GM12878 (cell line): ENCODE results near the gene TNIP1. TPM values are rescaled to one million over a fixed set of nuclear protein-coding genes. Genes with fewer than 3 reads are reported as not detected.

Source experiments
- ATAC-seq: fragments of 200-7000 bp; cut with Tn5 transposase; 3 replicates; pipeline ENCODE4 v1.9.1; 2020; ENCODE audit warnings: mild to moderate bottlenecking, moderate library complexity
- BruUV-seq: library from RNA; stranded (reverse); fragments of 400-500 nt; replicated peaks from 2 replicates; lab custom pipeline; 2021; lab: Mats Ljungman, UMichigan
- CTCF ChIA-PET: fragments of 300-600 bp; sonication (Branson Sonifier 250); formaldehyde crosslinking; extraction: SDS; loops from one replicate; lab custom pipeline; 2021; ENCODE audit warnings: inconsistent platforms; lab: Yijun Ruan, JAX
- POLR2A ChIA-PET: fragments of 350-600 bp; formaldehyde crosslinking; extraction: SDS; loops from one replicate; lab custom pipeline; 2021; ENCODE audit warnings: inconsistent platforms; lab: Charles Lee
- RAD21 ChIA-PET: fragments of 300-600 bp; sonication (Branson Sonifier 250); formaldehyde crosslinking; loops from one replicate; lab custom pipeline; 2023; ENCODE audit warnings: antibody characterized with exemption; ENCODE audit not compliant: unreplicated experiment; lab: Charles Lee
- SMC1A ChIA-PET: fragments of 300-600 bp; sonication (Branson Sonifier 250); formaldehyde crosslinking; loops from one replicate; lab custom pipeline; 2023; ENCODE audit not compliant: unreplicated experiment, uncharacterized antibody; lab: Charles Lee
- DNase-seq: peaks from one replicate; pipeline ENCODE4 v3.0.0-alpha.2; 2011; ENCODE audit warnings: low read depth, low spot score
- FAIRE-seq: peaks from 3 replicates; lab custom pipeline; 2011; peaks lifted over from hg19 to GRCh38; lab: Jason Lieb, UNC
- H2AFZ ChIP-seq: 2 replicates; pipeline ENCODE4 v1.6.0; 2011; ENCODE audit warnings: low read depth, low read length, control low read depth; ENCODE audit not compliant: control insufficient read depth
- H3K27ac ChIP-seq: 2 replicates; pipeline ENCODE4 v1.5.1; 2011; ENCODE audit warnings: control low read depth; ENCODE audit not compliant: control insufficient read depth, insufficient read depth
- H3K27me3 ChIP-seq, 2 experiments: replicated peaks in 1 of 2; 2 replicates each; pipeline versions ENCODE4 v1.6.0 to v1.6.1; 2011; ENCODE audit warnings: low read length in 1 of 2; ENCODE audit not compliant: control insufficient read depth in 2 of 2, insufficient read depth in 2 of 2
- H3K36me3 ChIP-seq, 2 experiments: 2 replicates each; pipeline ENCODE4 v1.5.1; 2011; ENCODE audit warnings: low read length in 1 of 2; ENCODE audit not compliant: control insufficient read depth in 2 of 2, insufficient read depth in 2 of 2
- H3K4me1 ChIP-seq: 2 replicates; pipeline ENCODE4 v1.6.1; 2011; ENCODE audit warnings: mild to moderate bottlenecking, low read length, moderate library complexity, mixed read lengths; ENCODE audit not compliant: control insufficient read depth, insufficient read depth
- H3K4me2 ChIP-seq: 2 replicates; pipeline ENCODE4 v1.6.0; 2011; ENCODE audit warnings: control low read depth; ENCODE audit not compliant: control insufficient read depth, insufficient read depth
- H3K4me3 ChIP-seq: fragments of 200-600 bp; sonication (generic); 2 replicates; pipeline ENCODE4 v1.5.1; 2016
- H3K79me2 ChIP-seq: 2 replicates; pipeline ENCODE4 v1.6.0; 2011; ENCODE audit warnings: low read length; ENCODE audit not compliant: control insufficient read depth, insufficient read depth
- H3K9ac ChIP-seq: 2 replicates; pipeline ENCODE4 v1.8.0; 2011; ENCODE audit warnings: low read length, control low read depth, mixed read lengths; ENCODE audit not compliant: control insufficient read depth, insufficient read depth
- H3K9me3 ChIP-seq: replicated peaks from 3 replicates; pipeline ENCODE4 v1.5.1; 2011; ENCODE audit warnings: mild to moderate bottlenecking, low read length; ENCODE audit not compliant: control insufficient read depth, insufficient read depth
- H4K20me1 ChIP-seq: 2 replicates; pipeline ENCODE4 v1.6.0; 2011; ENCODE audit not compliant: control insufficient read depth, insufficient read depth
- CHD1 ChIP-seq: IDR thresholded peaks from 2 replicates; pipeline ENCODE4 v1.6.1; 2012; ENCODE audit warnings: low read depth, low read length, improper control_type of control experiment
- HDAC6 ChIP-seq: fragments of 200-600 bp; sonication (generic); IDR thresholded peaks from one replicate; pipeline ENCODE4 v1.8.0; 2017; ENCODE audit warnings: antibody characterized with exemption; ENCODE audit not compliant: unreplicated experiment
- POLR2AphosphoS2 ChIP-seq: IDR thresholded peaks from 2 replicates; pipeline ENCODE4 v1.6.1; 2011; ENCODE audit warnings: low read depth, mild to moderate bottlenecking, low read length, improper control_type of control experiment, moderate library complexity
- POLR2AphosphoS5 ChIP-seq: IDR thresholded peaks from 2 replicates; pipeline ENCODE4 v1.6.1; 2011; ENCODE audit warnings: mild to moderate bottlenecking, low read length, inconsistent platforms
- WGBS: methylation state at CpG from one replicate; pipeline ENCODE4 v1.1.6; 2016; ENCODE audit warnings: low lambda C conversion rate; ENCODE audit not compliant: insufficient replicate concordance, insufficient coverage; ENCODE audit errors: missing lambda C conversion rate; 5-methylcytosine and 5-hydroxymethylcytosine counted together
- in situ Hi-C: fragments of 300-500 bp; cut with MboI; formaldehyde crosslinking; loops from 9 replicates; pipeline ENCODE4 v1.14.3; 2018; ENCODE audit warnings: mixed read lengths
- intact Hi-C: fragments of 100-400 bp; cut with micrococcal nuclease; formaldehyde crosslinking; loops from one replicate; pipeline ENCODE4 v1.14.2; 2022; ENCODE audit not compliant: unreplicated experiment
- polyA plus RNA-seq, 11 experiments: library from polyadenylated mRNA; depleted of rRNA in 4 of 11; unstranded in 6 of 11; stranded (reverse) in 5 of 11; fragments of >200 nt; fragmentation: Nextera tagmentation in 4 of 11; fragmentation: Illumina TruSeq in 1 of 11; extraction: Ambion mirVana in 4 of 11; extraction: Trizol in 1 of 11; gene quantifications; 1 replicate in 1 of 11; 2 replicates in 10 of 11; pipeline versions ENCODE4 v1.2.1 to v1.2.3, GENCODE V29; 2011 to 2016; ENCODE audit warnings: inconsistent platforms in 2 of 11, missing spikeins in 2 of 11, low read depth in 1 of 11
- total RNA-seq, 4 experiments: library from RNA; depleted of rRNA in 3 of 4; stranded (reverse); fragments of >200 nt in 3 of 4; fragmentation: Illumina TruSeq in 1 of 4; extraction: Trizol in 1 of 4; gene quantifications; 2 replicates each; pipeline versions ENCODE4 v1.2.1 to v1.2.3, GENCODE V29; 2013 to 2021
- TF ChIP-seq, protein P1 (sequence below), 3 experiments: IDR thresholded peaks in 2 of 3; conservative IDR thresholded peaks in 1 of 3; 2 replicates each; pipeline ENCODE4 v1.5.1; 2011; ENCODE audit warnings: low read depth in 3 of 3, low read length in 3 of 3, mild to moderate bottlenecking in 3 of 3, control low read depth in 2 of 3, moderate library complexity in 2 of 3, inconsistent platforms in 1 of 3, mixed read lengths in 1 of 3; ENCODE audit not compliant: control insufficient read depth in 2 of 3, insufficient read depth in 1 of 3; ENCODE audit errors: extremely low read depth in 1 of 3

The TNIP1 gene
- total and polyA plus RNA-seq, 10 of the 15 experiments (the other 5 are each of a cell fraction or from before 2014, with no cell fraction given): 4.4 to 279 (median 150) TPM

DNA sequence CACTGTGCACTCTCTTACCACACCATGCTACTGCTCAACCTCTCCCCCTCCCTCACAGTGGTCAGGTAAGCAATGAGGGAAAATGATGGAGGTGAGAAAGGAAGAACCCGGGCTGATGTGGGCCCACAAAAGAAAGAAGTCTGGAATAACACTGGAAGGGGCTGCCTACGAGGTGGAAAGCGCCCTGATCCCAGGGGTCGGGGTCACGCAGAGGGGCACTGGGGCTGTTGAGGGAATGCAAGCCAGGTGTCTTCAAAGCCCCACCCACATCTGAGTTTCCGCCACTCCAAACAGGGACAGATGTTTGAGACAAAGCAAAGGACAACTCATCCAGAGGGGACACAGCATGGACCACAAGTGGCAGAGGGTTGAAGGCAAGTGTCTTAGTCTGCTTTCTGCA lies 4.2 kb downstream of the TNIP1 start:
- DNase-seq (no peak), FAIRE-seq (no peak), ATAC-seq (no peak)
- Histone ChIP-seq H3K36me3 (peaks cover 8 to 54% of the 10 kb centered on the region in 2 experiments), H3K79me2 (peaks cover 99% of the 10 kb centered on the region), H3K4me1 (peaks cover 41% of the 10 kb centered on the region), H3K4me3 (peak overlapping the region; percentile 89), H3K4me2 (peak overlapping the region; percentile 100), H3K27ac (peak overlapping the region; percentile 90), H4K20me1 (peaks cover 26% of the 10 kb centered on the region), H3K9ac (peak overlapping the region; percentile 53), H3K27me3 (no peaks in the 10 kb centered on the region), H3K9me3 (no peaks in the 10 kb centered on the region; the same call in 2 of the 3 replicates), H2AFZ (no peak overlapping the region)
- RAD21 ChIA-PET: interaction anchor here (0.9 to 1.4 kb wide), 3 partner anchors 10 to 41 kb away, joined by 3 to 7 read pairs (median 4); no protein-coding TSS in a partner anchor
- CTCF ChIA-PET: interaction anchor here (0.7 to 7.5 kb wide), 8 partner anchors 9 to 241 kb away, joined by 3 to 60 read pairs (median 6); no protein-coding TSS in a partner anchor
- 62% methylated on average over 6 of the region's 6 CpGs for WGBS
- intact Hi-C loops (loop anchor here (5.0 kb wide), 1 partner anchor 36 kb away; no protein-coding TSS in a partner anchor), in situ Hi-C loops (no loop called here)
- TF ChIP-seq HDAC6: no peak
- TF ChIP-seq, protein P1, sequence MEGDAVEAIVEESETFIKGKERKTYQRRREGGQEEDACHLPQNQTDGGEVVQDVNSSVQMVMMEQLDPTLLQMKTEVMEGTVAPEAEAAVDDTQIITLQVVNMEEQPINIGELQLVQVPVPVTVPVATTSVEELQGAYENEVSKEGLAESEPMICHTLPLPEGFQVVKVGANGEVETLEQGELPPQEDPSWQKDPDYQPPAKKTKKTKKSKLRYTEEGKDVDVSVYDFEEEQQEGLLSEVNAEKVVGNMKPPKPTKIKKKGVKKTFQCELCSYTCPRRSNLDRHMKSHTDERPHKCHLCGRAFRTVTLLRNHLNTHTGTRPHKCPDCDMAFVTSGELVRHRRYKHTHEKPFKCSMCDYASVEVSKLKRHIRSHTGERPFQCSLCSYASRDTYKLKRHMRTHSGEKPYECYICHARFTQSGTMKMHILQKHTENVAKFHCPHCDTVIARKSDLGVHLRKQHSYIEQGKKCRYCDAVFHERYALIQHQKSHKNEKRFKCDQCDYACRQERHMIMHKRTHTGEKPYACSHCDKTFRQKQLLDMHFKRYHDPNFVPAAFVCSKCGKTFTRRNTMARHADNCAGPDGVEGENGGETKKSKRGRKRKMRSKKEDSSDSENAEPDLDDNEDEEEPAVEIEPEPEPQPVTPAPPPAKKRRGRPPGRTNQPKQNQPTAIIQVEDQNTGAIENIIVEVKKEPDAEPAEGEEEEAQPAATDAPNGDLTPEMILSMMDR (IDR thresholded peaks at IDR 0.05 in 2 of 3, conservative IDR thresholded peaks at IDR 0.05 in 1 of 3; ENCODE audit: control insufficient read depth in 2 of 3, extremely low read depth in 1 of 3, insufficient read depth in 1 of 3, low read depth in 3 of 3, low read length in 3 of 3): peak in 1 of 3 experiments; percentile 39; a peak in 2 of 6 replicates
- TF ChIP-seq CHD1: no peak
- peak; percentile 27; the same call in 1 of the 2 replicates for TF ChIP-seq POLR2AphosphoS2
- TF ChIP-seq POLR2AphosphoS5: 0 out of 2 replicates have a peak, but pooled peaks have one; percentile 40
- SMC1A ChIA-PET: interaction anchor here (0.7 to 10.8 kb wide), 3 partner anchors 16 to 39 kb away, joined by 3 to 97 read pairs (median 3); no protein-coding TSS in a partner anchor
- BruUV-seq: no TSS peak
- POLR2A ChIA-PET: interaction anchor here (0.5 to 14.3 kb wide), 4 partner anchors 9 to 48 kb away, joined by 3 to 222 read pairs (median 4); no protein-coding TSS in a partner anchor
